RKO (cell line): Measurements from ENCODE around the gene IRF1.
"Not testable (repeated sequence)": the region's sequence is repeated elsewhere in the genome, so short reads cannot be mapped to it uniquely, and the experiment has no call there.

Experiments
- DNase-seq: peaks from one replicate; pipeline ENCODE4 v3.0.0-alpha.2; 2016; ENCODE audit warnings: low spot score

IRF1 gene

GRCh38 chr5:132487095-132487428 lies 3.5 kb downstream of the IRF1 start:
- DNase-seq, result no peak

- no peak for DNase-seq
Observed at GRCh38 chr5:132486318-132487094, 4.1 kb downstream of the IRF1 start.

DNA sequence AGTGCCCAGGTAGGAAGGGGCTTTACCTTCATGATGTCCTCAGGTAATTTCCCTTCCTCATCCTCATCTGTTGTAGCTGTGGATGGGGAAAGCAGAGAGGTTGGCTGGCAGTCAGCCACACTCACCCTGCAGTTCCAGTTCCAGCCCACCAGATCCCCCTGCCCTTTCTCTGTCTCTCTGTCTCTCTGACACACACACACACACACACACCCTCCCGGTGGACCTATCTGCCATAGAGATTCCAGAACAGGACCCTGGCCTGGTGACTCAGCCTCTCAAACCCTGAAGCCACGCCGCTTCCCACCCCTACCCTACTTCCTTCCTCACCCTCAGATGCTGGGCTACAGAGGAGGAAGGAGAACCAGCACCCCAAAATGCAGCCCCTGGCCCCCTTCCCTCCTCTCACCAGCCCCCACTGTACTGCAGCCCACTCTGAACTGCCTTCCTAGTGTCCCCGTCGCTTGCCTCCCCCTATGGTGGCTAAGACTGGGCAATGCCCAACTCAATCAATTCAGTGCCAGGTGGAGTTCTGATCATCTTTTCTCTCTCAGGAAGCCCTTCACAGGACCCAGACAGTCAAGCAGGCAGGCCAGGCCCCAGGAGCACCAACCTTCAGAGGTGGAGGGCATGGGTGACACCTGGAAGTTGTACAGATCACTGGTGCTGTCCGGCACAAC lies 4.8 kb downstream of the IRF1 start:
- no peak for DNase-seq

- DNase-seq, result not testable (repeated sequence)
Observed at GRCh38 chr5:132484876-132485640, 5.5 kb downstream of the IRF1 start.

DNA sequence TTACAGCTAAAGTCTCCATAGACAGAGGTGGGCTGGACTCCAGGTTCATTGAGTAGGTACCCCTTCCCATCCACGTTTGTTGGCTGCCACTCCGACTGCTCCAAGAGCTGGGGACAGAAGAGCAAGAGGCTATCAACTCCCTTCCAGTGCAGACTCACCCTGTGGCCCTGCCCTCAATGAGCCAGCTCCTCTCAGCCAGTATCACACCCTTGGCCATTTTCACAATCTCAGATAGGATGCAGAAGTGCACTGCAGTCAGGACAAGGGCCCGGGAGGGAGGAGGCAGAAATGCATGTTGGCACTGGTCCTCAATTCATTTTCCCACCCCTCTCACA lies 6.2 kb downstream of the IRF1 start:
- no peak for DNase-seq

GRCh38 chr5:132483661-132484390 lies 6.7 kb downstream of the IRF1 start:
- DNase-seq, result no peak

DNA sequence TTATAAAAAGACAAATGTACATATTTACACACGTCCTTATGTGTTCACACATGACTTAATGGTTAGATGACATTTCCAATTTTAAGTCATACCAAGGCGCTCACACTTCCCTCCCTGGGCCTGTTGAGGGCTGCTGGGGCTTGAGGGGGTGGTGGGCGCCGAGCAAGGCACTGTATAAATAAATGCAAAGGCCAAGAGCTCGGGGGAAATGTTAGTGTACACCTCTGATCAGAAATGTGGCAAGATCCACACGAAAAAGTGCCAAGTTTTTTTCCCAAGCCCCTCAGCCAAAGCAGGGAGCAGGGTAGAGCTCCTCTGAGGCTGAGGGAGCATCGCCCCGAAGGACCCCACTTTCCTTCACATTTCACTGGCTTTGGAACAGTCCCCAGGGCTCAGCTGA lies 7.5 kb downstream of the IRF1 start:
- DNase-seq, result no peak

DNA sequence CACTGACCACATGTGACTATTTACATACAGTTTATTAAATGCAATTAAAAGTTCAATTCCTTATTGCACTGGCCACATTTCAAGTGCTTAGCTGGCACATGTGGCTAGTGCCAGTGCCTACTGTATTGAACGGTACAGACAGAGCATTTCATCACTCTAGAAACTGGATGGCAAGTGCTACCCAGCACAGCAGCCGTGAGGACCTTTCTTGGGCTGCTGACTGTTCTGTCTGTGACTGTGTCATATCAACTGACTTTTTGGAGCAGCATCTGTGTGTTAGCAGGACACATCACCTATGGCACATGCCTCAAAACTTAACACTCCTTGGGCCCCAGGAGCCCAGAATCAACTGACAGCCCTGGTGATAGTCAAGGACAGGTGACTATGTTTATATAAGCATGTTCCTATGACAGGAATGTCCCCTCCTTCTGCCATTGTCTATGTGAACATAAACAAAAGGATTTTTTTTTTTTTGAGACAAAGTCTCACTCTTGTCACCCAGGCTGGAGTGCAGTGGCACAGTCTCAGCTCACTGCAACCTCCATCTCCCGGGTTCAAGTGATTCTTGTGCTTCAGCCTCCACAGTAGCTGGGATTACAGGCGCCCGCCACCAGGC lies 8.9 kb downstream of the IRF1 start:
- DNase-seq, result no peak

DNA sequence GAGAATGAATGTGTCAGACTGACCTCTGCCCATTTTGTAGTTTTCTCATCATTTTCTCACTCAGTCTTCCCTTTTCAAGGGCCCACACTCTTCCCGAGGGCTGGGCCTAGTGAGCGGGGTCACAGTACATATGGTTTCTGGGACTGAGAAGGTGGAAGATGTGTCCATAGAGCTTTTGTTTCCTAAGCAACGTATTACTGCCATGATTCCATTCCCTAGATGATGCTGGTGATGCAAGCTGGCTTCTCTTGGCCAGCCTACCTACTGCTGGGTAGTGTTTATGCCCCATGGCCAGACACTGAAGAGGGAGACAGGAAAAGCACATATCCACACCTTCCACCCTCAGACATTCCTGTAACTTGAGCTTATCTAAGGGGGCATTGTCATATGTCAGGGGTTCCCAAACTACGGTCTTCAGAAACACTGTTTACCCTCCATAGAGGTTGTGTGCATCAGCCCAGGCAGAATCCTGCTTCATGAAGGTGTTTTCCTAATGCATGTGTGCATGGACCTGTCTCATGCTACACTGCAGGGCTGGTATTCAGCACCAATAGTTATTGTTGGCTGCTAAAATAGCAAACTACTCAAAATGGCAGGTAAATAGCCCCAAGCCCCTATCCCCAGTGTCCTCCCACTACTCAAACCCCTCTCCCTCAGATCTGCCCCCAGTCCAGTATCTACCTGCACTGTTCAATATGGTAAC lies 9.5 kb downstream of the IRF1 start:
- no peak for DNase-seq

GRCh38 chr5:132480546-132480892 lies 10.1 kb downstream of the IRF1 start:
- no peak for DNase-seq

DNA sequence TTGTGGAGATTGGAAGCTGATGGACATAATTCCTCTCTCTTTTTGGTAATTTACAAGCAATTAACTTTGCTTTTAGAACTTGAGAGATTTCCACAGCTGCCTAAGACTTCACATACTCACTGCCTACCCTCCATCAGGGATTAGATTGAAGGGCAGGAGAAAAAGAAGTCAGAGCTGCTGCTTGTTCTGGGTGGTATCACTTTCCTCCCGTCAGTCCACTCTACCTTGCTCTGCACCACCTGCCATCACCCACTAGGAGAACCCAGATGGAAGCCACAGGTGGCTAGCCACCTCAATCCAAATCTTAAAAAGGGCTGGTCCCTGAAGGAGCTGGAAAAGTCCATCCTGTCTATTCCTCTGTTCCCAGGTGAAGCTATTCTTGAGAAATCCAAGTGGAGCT lies 10.5 kb downstream of the IRF1 start:
- no peak for DNase-seq

DNA sequence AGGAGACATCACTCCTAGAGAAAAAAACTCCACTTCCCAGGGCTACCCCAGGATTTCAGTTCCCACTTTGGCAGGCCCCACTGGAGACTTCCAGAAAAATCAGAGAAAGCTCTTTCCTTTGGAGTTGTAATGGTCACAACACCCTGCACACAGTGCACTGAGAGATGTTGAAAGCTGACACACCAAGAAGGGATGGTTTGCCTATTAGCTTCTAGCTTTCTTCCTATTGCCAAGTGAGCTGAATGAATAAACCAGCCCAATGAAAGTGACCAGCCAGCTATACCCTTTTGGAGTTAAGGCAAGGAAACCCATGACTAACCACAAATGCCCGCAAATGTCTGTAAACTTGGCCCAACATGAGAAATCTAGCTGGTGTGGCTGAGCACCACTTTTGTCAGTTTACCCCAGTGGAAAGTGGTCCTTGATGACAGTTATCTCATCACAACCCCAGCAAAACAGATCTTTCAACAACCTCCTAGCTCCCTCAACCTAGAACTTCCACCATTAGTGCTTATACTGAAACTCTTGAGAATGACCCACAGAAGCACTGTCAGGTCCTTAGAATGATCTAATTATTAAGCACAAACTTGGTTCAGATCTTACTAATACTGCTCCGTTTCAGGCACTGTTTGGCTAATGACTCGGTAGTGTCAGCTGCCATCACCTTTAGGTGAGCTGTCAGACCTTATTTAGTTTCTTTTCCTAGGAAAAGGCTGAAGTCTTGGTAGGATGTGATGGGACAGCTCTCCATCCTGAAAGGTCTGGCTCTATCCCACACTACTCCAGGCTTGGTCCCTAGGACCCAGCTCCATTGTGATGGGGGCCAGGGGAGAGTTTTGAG lies 11.2 kb downstream of the IRF1 start:
- DNase-seq, result no peak

- no peak for DNase-seq
Observed at GRCh38 chr5:132478366-132478871, 12.2 kb downstream of the IRF1 start.

GRCh38 chr5:132477784-132478365 lies 12.7 kb downstream of the IRF1 start:
- no peak for DNase-seq

DNA sequence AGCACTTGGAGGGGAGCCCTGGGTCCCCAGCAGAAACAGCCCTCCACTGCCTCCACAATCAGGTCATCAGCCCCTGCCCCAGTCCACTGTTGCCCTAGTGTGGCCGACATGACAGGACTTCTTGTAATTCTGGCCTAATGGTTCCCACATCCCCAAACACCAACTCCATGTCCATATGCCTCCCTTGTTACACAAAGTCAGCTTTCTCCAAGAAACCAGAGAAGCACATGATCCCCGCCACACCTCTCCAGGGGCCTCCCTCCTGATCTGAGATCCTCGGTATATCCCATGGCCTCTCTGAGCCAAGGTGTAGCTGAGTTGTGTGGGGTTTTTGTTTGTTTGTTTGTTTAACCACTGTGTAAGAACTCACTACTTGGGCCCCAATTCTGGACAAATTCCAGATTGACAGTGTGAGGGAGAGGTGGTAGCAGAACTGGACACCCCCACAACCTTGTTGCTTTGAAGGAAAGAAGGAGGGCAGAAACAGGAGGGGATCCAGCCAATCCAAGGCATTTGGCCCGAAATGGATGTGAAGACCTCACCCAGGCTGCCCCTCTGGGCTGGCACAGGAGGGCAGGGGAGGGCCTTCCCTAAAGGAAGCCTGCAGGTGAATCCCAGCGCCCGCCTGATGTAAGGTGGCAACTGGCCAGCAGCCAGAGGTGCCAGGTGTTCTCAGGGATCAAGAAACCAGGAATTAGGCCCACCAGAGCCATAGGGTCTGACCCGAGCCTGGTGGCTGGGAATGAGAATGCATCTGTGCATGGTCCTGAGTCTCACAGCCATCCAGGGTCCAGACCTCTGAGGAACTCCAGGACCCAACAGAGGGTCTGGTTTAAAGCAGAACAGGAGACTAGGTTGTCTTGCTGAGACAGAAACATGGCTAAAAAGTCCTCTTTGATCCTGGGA lies 13.4 kb downstream of the IRF1 start:
- DNase-seq, result no peak

DNA sequence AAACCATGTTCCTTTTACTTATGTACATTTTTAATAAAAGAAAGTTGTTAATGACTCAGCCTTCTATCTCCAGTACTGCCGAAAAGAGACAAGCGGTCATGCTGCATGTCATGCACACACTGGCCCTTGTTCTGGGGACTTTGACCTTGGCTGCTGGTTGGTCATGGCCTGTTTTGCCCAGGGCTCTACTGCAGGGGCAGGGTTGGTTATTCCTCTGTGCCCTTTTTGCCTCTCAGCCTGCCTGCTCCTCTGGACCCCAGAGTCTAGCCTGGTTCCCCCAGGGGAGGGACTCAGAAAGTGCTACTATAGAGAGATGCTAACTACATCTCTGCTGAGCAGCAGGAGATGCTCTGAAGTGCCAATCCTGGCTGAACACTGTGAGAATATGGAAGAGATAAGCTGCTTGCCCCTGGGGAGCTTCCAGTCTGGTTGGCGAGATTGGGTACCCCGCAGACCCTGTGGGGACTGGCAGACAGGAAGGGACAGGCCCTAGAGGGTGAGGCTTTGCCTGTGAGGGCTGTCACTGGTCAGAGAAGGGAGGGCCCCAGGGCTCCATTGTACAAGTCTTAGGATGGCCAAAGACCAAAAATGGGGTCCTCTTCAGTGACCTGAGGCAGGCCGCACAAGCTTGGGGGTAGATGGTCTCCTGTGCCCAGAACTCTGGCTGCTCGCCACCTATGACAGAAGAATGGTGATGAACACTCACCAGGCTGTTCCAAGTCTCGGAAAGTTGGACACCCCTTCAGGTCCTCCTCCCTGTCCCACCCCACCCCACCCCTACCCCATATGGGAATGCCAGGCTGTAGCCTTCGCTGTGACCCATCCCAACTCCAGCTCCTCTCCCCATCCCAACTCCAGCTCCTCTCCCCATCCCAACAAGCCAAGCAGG lies 14.3 kb downstream of the IRF1 start:
- DNase-seq, result no peak

GRCh38 chr5:132475497-132475882 lies 15.1 kb downstream of the IRF1 start:
- DNase-seq, result no peak

- no peak for DNase-seq
Observed at GRCh38 chr5:132474881-132475496, 15.6 kb downstream of the IRF1 start.
